HepG2 (cell line): Measurements from ENCODE around the gene C2orf49. TPM values are rescaled to one million over a fixed set of nuclear protein-coding genes. Genes with fewer than 3 reads are reported as not detected.

Source experiments
- ATAC-seq: fragments of 200-7000 bp; cut with Tn5 transposase; 3 replicates; pipeline ENCODE4 v1.9.1; 2020; ENCODE audit warnings: mild to moderate bottlenecking, moderate library complexity
- BruUV-seq: library from RNA; stranded (reverse); fragments of 400-500 nt; replicated peaks from 2 replicates; lab custom pipeline; 2021; lab: Mats Ljungman, UMichigan
- CTCF ChIA-PET: fragments of 300-600 bp; formaldehyde crosslinking; extraction: SDS; loops from one replicate; lab custom pipeline; 2021; ENCODE audit warnings: low total read pairs, inconsistent platforms, low intra/inter-chr PET ratio; lab: Yijun Ruan, JAX
- POLR2A ChIA-PET: fragments of 350-600 bp; sonication (Branson Sonifier 250); formaldehyde crosslinking; loops from one replicate; lab custom pipeline; 2020; ENCODE audit warnings: antibody characterized with exemption, inconsistent platforms; lab: Yijun Ruan, JAX
- DNase-seq: peaks from one replicate; pipeline ENCODE4 v3.0.0-alpha.2; 2015; ENCODE audit warnings: low spot score
- FAIRE-seq: peaks from 3 replicates; lab custom pipeline; 2011; peaks lifted over from hg19 to GRCh38; lab: Jason Lieb, UNC
- H2AFZ ChIP-seq: one replicate; pipeline ENCODE4 v1.6.1; 2011; ENCODE audit warnings: low read length, inconsistent platforms
- H3K27ac ChIP-seq: fragments of 300-600 bp; 3 replicates; pipeline ENCODE4 v1.8.0; 2011; ENCODE audit warnings: mixed run types, mild to moderate bottlenecking, mixed read lengths, low read length, inconsistent platforms; ENCODE audit not compliant: insufficient read depth; ENCODE audit errors: extremely low read length
- H3K27me3 ChIP-seq, 2 experiments: fragments of 200-600 bp in 1 of 2; 2 replicates in 1 of 2; 3 replicates in 1 of 2; pipeline versions ENCODE4 v1.6.0 to v1.8.0; 2011; ENCODE audit warnings: low read length in 2 of 2, mild to moderate bottlenecking in 2 of 2, moderate library complexity in 2 of 2, inconsistent platforms in 1 of 2; ENCODE audit not compliant: insufficient read depth in 2 of 2, control insufficient read depth in 1 of 2
- H3K36me3 ChIP-seq, 2 experiments: fragments of 200-600 bp in 1 of 2; replicated peaks in 1 of 2; 2 replicates in 1 of 2; 3 replicates in 1 of 2; pipeline versions ENCODE4 v1.5.1 to v1.8.0; 2011; ENCODE audit warnings: low read length in 2 of 2, inconsistent platforms in 1 of 2; ENCODE audit not compliant: insufficient read depth in 2 of 2, control insufficient read depth in 1 of 2
- H3K4me1 ChIP-seq: 2 replicates; pipeline ENCODE4 v1.5.1; 2012; ENCODE audit warnings: low read length, inconsistent platforms; ENCODE audit not compliant: insufficient read depth
- H3K4me2 ChIP-seq: 2 replicates; pipeline ENCODE4 v1.6.0; 2011; ENCODE audit warnings: low read depth, low read length, inconsistent platforms
- H3K4me3 ChIP-seq, 3 experiments: fragments of 200-600 bp in 1 of 3; sonication (generic), shearing (Covaris generic) in 1 of 3; replicated peaks in 1 of 3; 2 replicates each; pipeline ENCODE4 v1.5.1; 2011 to 2016; ENCODE audit warnings: low read length in 3 of 3, inconsistent platforms in 2 of 3, low read depth in 2 of 3, mild to moderate bottlenecking in 2 of 3, control low read depth in 1 of 3, mixed read lengths in 1 of 3; ENCODE audit not compliant: insufficient read depth in 1 of 3
- H3K79me2 ChIP-seq: one replicate; pipeline ENCODE4 v1.6.1; 2011; ENCODE audit warnings: low read length, inconsistent platforms; ENCODE audit not compliant: insufficient read depth
- H3K9ac ChIP-seq: 2 replicates; pipeline ENCODE4 v1.6.0; 2011; ENCODE audit warnings: mild to moderate bottlenecking, low read depth, low read length, inconsistent platforms; ENCODE audit not compliant: insufficient read depth
- H3K9me3 ChIP-seq: 2 replicates; pipeline ENCODE4 v1.5.1; 2012; ENCODE audit warnings: mild to moderate bottlenecking, low read length
- H4K20me1 ChIP-seq: 2 replicates; pipeline ENCODE4 v1.6.0; 2011; ENCODE audit warnings: inconsistent platforms, mild to moderate bottlenecking, low read length, moderate library complexity; ENCODE audit not compliant: insufficient read depth
- AFF4 ChIP-seq: sonication (generic); formaldehyde crosslinking; IDR thresholded peaks from 2 replicates; pipeline ENCODE4 v1.4.0; 2020; ENCODE audit warnings: missing genetic modification reagents
- ARID2 ChIP-seq: sonication (generic); formaldehyde crosslinking; IDR thresholded peaks from 2 replicates; pipeline ENCODE4 v1.8.1; 2022; ENCODE audit warnings: mild to moderate bottlenecking, missing genetic modification reagents, borderline replicate concordance
- ATF6 ChIP-seq: sonication (generic); formaldehyde crosslinking; conservative IDR thresholded peaks from 2 replicates; pipeline ENCODE4 v1.4.0; 2020; ENCODE audit warnings: missing genetic modification reagents
- U2AF1 ChIP-seq: fragments of 200-400 bp; formaldehyde crosslinking; optimal IDR thresholded peaks from 2 replicates; pipeline ENCODE3; 2017; ENCODE audit warnings: mild to moderate bottlenecking, low read depth, low read length
- ZFP36L1 ChIP-seq: sonication (generic); formaldehyde crosslinking; IDR thresholded peaks from 2 replicates; pipeline ENCODE4 v1.8.0; 2022; ENCODE audit warnings: mild to moderate bottlenecking, missing genetic modification reagents, moderate library complexity
- ZKSCAN8 ChIP-seq: IDR thresholded peaks from 2 replicates; pipeline ENCODE4 v1.6.1; 2016; ENCODE audit warnings: borderline replicate concordance, missing genetic modification reagents, missing compliant biosample characterization
- ZNF629 ChIP-seq: sonication (generic); formaldehyde crosslinking; conservative IDR thresholded peaks from 2 replicates; pipeline ENCODE4 v1.5.0; 2020; ENCODE audit warnings: missing genetic modification reagents
- ZNF816 ChIP-seq: sonication (generic); formaldehyde crosslinking; IDR thresholded peaks from 2 replicates; pipeline ENCODE4 v1.8.0; 2022; ENCODE audit warnings: missing genetic modification reagents, mild to moderate bottlenecking, borderline replicate concordance
- ZSCAN21 ChIP-seq: sonication (generic); formaldehyde crosslinking; IDR thresholded peaks from 2 replicates; pipeline ENCODE4 v1.8.0; 2022; ENCODE audit warnings: mild to moderate bottlenecking, missing genetic modification reagents, moderate library complexity, borderline replicate concordance
- WGBS: methylation state at CpG from one replicate; pipeline ENCODE4 v1.1.6; 2017; ENCODE audit warnings: low lambda C conversion rate; 5-methylcytosine and 5-hydroxymethylcytosine counted together
- in situ Hi-C: cut with HindIII; loops from 2 replicates; pipeline ENCODE4 v1.10.0; 2017; ENCODE audit warnings: low pct_unique_long_range_greater_than_20kb; ENCODE audit not compliant: extremely low pct_ligation_motif_present
- intact Hi-C: fragments of 100-400 bp; cut with micrococcal nuclease; formaldehyde crosslinking; loops from one replicate; pipeline ENCODE4 v1.10.0; 2022; ENCODE audit not compliant: unreplicated experiment
- polyA plus RNA-seq, 8 experiments: library from polyadenylated mRNA; depleted of rRNA in 3 of 8; stranded (reverse) in 7 of 8; unstranded in 1 of 8; fragments of >200 nt; fragmentation: Illumina TruSeq in 4 of 8; extraction: Trizol in 4 of 8; gene quantifications; 2 replicates each; pipeline versions ENCODE4 v1.2.1 to v1.2.3, GENCODE V29; 2011 to 2016; ENCODE audit warnings: low read depth in 4 of 8, missing spikeins in 1 of 8, mixed read lengths in 1 of 8; ENCODE audit not compliant: insufficient read depth in 1 of 8
- total RNA-seq, 5 experiments: library from RNA; depleted of rRNA; stranded (reverse); fragments of >200 nt; fragmentation: Illumina TruSeq; extraction: Trizol; gene quantifications; 2 replicates each; pipeline ENCODE4 v1.2.3, GENCODE V29; 2016; ENCODE audit warnings: low read depth in 1 of 5

The C2orf49 gene
- total and polyA plus RNA-seq, 2 of the 13 experiments (the other 11 are each of a cell fraction or from before 2014, with no cell fraction given) = 24.7 to 28.8 TPM

- FAIRE-seq = no peak
- ATAC-seq = no peak
- intact Hi-C loops = loop anchor here (1.0 kb wide), 1 partner anchor 8 kb away; no protein-coding TSS in a partner anchor
- H3K27ac ChIP-seq = peak overlapping the region; percentile 100
- WGBS = under 1% methylated on average over 7 of the region's 7 CpGs
- POLR2A ChIA-PET = interaction anchor here (6.5 kb wide), 1 partner anchor 7 kb away, joined by 43 read pairs; the partner anchor contains the start of gene TGFBRAP1
- H4K20me1 ChIP-seq = peaks cover 8% of the 10 kb centered on the region; the same call in 1 of the 2 replicates
- no peaks in the 10 kb centered on the region for H3K9me3 ChIP-seq
- H3K9ac ChIP-seq = peak overlapping the region; percentile 100
- H3K79me2 ChIP-seq = peaks cover 54% of the 10 kb centered on the region
- peaks cover 38% of the 10 kb centered on the region for H3K4me1 ChIP-seq
- peak overlapping the region; percentile 100 for H2AFZ ChIP-seq
- H3K36me3 ChIP-seq = peaks cover 12 to 19% of the 10 kb centered on the region in 2 experiments
- CTCF ChIA-PET = no interaction called here
- DNase-seq = no peak
- in situ Hi-C loops = loop anchor here (25.0 kb wide), 1 partner anchor 851 kb away; the partner anchor contains the start of gene UXS1
- TF ChIP-seq ZFP36L1 (CRISPR knock-in tag) = peak; percentile 45; the same call in 1 of the 2 replicates
- TF ChIP-seq AFF4 (CRISPR knock-in tag) = no peak
- TF ChIP-seq ZKSCAN8 (CRISPR knock-in tag) = 0 out of 2 replicates have a peak, but pooled peaks have one; percentile 4
- 0 out of 2 replicates have a peak, but pooled peaks have one; percentile 8 for TF ChIP-seq ATF6 (CRISPR knock-in tag)
- TF ChIP-seq ZSCAN21 = 0 out of 2 replicates have a peak, but pooled peaks have one; percentile 12
- TF ChIP-seq ZNF816 (CRISPR knock-in tag) = 0 out of 2 replicates have a peak, but pooled peaks have one; percentile 61
- 0 out of 2 replicates have a peak, but pooled peaks have one; percentile 22 for TF ChIP-seq ZNF629 (CRISPR knock-in tag)
- TF ChIP-seq ARID2 = peak; percentile 67; the same call in 1 of the 2 replicates
- no peak for TF ChIP-seq U2AF1
- peaks cover 0 to 7% of the 10 kb centered on the region in 2 experiments; a peak in 2 of 5 replicates for H3K27me3 ChIP-seq
- peak overlapping the region; percentile 85 to 100 (median 99) for H3K4me3 ChIP-seq
- peak overlapping the region; percentile 88 for H3K4me2 ChIP-seq
- BruUV-seq = TSS peak; percentile 90
Measured at GRCh38 chr2:105336786-105337121, 586 bp upstream of the C2orf49 start.
